HG02943 (cell line): Measurements from ENCODE around the gene MRPS15.

ENCODE experiments used
- ATAC-seq: cut with Tn5 transposase; IDR thresholded peaks from one replicate; pipeline ENCODE4 v1.9.1; 2021; ENCODE audit warnings: mild to moderate bottlenecking, low read depth, moderate library complexity; ENCODE audit not compliant: unreplicated experiment

The MRPS15 gene

DNA sequence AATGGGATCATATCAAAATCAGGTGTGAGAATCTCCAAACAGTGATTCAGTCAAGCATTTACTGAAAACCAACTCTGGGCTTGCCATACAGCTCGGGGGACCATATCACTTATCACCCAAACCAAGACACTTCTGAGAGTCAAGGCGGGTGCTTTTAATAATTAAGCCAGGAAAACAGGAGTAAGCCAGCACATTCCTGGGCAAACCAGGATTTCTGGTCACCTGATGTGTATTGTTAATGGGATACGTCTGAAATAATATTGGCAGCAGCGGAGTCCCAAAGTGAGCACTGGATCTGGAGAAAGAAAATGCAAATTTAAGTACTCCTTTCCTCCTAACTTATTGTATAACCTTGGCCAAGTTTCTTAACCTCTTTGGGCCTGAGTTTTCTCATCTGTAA is 31.6 kb downstream of the MRPS15 start:
- no peak for ATAC-seq

DNA sequence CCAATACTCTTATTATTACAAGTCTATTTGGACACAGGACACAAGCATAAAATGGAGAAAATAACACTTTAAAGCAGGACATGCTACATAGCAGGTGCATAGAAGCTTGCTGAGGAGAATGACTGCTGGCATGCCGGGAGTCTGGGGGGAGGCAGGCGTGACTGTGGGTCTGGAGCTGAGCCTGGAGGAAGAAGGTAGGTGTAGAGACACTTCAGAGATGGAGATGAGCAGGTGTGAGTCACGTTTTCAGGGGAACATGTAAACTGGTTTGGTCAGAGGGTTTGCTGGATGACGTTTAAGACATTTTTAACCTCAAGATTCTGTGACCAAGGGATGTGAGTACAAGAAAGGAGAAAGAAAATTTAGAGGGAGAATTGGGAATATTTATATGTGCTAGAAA is 38.4 kb downstream of the MRPS15 start:
- ATAC-seq: no peak

DNA sequence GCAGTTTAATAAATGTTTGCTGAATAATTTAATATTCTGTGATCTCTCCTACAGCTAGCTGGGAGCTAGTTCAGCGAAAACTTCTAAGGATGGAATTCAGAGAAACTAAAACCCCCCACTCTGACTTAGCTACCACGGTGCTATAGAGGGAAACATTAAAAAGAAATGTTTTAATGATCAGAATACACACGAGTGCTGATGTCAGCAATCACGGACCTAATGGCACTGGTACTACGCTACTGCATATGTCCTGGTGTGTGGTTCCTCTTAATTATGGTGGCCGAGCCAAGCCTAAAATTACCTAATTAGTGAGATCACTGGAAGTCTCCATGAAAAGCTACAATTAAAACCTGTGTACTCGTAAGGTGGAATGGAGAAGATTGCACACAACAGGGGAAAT is 42.5 kb downstream of the MRPS15 start:
- no peak for ATAC-seq

DNA sequence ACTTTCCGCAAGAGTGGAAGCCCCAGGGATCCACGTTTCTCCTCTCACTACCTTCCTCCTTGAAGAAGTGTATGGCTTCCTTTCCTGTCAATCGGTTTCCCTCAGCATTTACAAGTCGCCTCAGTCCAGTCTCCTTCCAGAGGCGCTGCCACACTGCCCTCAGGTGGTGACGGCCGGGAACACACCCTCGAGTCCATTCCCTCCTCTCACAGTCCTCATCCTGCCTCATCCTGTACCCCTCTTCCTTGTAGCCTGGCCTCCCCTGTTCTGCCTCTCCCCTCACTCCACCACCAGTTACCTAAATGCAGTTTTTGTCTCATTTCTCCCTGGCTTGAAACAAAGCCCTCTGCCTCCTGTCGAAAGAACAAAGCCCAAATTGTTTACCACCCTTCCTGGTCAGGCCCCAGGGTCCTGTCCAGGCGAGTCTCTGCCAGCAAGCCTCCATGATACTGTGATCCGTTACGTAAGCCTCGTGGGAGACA is 43.3 kb downstream of the MRPS15 start:
- no peak for ATAC-seq

DNA sequence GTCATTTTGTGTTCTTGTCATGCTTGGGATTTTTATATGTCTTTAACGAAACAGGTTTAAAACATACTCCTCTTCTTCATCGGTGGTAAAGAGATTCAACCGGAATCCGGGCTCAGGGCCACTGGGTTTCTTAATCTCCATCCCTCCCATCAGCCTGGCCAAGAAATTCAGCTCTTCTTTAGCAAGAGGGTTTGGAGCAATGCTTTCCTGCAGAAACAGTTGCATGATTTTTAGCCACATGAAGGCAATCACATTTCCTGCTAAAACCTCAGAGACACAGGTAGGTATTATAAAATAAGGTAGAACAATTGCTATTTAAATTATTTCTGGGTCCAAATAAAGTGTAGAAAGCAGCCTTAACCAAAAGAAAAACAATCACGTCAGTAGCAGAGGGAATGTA is 43.8 kb downstream of the MRPS15 start:
- no peak for ATAC-seq

DNA sequence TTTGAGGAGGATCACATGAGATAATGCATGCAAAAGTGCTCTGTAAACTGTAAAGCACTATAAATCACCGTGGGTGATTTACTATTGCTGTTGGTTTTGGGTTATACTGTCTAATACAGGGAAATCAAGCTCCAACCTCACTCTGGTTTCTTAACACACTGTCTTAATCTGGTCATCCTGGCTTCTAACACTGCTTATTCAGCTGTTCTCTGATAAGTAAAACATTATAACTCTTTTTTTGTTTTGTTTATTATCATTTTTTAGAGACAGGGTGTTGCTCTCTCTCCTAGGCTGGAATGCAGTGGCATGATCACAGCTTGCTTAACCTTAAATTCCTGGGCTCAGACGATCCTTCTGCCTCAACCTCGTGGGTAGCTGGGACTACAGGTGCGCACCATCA is 44.6 kb downstream of the MRPS15 start:
- no peak for ATAC-seq

DNA sequence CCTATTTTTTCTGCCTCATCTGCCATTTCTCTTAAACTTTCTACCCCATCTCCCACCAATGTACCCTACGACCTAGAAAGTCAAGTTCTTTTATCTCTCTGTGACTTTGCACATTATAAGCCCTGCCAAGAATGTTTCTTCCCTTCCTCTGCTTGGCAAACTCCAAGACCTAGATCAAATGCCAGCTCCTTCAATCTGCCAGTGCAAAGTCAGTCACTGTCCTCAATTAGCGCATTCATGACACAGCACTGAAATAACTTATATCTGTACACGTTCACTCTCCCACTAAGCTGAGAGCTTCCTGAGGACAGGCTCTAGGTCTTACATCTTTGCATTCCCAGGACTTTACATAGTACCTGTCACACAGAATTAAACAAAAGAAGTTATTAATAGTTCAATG is 45.0 kb downstream of the MRPS15 start:
- ATAC-seq: no peak

DNA sequence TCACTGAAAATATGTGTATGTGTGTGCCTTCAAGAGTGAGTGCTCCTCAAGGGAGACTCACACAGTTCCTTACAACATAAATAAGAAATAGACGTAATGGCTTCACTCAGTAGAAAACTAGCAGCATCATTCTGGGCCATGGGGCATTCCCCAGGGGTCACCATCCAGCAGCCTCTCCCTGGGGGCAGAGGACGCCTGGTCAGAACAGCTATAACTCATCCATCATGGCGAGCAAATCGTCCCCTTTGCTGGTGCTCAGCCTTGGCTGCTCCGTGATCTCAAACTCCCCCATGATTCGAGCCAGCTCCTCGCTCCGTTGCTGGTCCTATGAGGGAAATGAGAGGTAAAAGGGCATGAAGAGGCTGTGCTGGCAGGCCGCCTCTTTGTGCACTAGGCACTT is 46.3 kb downstream of the MRPS15 start:
- no peak for ATAC-seq

DNA sequence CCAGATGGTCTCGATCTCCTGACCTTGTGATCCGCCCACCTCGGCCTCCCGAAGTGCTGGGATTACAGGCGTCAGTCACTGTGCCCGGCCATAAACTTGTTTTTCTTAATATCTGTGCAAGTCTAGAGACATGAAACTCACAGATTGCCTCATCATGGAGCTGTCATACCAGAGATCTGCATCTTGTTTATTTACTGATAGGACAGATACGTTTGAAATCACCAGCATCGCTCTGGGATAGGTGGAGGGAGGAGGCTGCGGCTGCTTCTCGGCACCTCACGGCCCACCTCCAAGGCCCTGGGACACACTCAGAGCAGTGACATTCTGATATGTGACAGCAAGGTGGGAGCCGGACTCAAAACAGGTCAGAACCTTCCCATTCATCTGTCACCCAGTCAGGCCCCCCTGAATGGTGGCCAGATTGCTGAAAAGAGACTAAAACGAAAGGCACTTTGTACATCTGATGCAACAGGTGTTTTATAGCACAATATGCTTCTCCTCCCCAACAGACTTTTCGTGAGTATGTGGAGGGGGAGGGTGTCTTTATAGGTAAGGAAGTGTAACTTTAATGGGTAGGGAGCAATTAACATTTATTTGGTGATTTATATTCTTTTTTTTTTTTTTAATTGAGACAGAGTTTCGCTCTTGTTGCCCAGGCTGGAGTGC is 48.4 kb downstream of the MRPS15 start:
- no peak for ATAC-seq

DNA sequence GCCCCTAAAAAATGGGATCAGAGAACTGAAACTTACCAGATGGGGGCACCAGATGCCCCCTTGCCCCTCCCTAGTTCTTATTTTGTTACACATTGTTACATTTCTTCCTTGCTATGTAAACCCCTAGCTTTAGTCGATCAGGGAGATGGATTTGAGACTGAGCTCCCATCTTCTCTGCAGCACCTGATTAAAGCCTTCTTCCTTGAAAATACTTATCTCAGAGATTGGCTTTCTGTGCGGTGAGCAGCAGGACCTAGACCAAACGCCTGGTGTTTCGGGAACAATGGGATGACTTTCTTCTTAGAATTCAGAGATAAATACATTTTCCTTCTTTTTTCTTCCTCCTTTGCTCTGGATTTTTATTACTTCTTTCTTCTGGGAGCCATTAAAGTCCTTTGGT is 49.8 kb downstream of the MRPS15 start:
- ATAC-seq: no peak

DNA sequence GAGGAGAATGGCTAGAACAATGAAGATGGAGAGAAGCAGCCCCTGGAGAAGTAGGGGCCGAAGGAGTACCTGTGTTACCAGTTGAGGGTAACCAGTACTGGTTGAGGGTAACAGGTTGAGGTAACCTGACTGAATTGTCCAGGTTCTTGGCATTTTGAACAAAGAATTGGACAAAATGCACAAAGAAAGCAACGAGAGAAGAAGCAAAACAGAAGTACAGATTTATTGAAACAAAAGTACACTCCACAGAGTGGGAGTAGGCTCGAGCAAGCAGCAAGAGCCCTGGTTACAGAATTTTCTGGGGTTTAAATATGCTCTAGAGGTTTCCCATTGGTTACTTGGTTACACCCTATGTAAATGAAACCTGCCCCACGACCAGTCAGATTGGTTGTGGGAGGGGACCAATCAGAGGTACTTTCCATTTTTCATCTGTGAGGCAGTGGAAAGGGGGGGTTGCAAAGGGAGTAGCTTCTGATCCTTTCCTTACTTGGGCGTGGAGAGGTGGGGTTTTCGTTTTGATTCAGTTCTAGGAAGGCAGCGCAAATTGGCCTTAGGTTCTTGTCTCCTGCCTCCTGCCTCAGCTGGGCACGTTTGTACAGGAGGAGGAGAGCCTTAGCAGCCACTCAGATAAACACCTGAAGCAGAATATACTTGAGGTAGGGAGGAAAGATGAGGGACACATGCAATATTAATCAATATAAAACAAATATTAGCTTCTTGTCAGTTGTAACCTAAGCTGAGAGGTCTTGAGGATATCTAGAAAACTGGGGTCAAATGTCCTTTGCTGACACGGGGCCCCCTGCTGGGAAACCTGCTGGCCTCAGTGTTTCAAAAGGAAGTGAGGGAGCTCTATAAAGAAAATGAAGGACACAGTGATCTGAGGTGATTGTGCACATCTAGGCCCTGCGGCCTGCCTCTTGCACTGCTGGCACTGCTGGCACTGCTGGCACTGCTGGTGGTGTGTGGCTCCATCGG is 52.2 kb downstream of the MRPS15 start:
- ATAC-seq: no peak

DNA sequence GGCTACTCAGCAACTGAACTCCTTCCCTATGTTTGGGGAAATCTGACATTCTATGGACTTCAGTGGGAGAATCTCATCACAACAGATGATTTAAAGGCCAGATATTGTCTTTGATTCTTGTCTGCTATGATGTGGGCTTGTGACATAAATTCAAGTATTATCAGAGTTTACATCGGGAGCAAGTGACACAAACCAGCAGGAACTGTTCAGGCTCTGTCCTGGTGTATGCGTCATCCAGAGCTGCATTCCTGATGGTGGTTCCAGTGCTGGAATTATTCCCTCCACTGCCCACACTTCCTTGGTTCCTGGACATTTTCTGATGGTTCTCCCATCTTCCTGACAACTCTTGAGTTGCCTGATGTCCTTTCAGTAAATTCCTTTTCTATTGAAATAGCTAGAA is 55.7 kb downstream of the MRPS15 start:
- no peak for ATAC-seq

DNA sequence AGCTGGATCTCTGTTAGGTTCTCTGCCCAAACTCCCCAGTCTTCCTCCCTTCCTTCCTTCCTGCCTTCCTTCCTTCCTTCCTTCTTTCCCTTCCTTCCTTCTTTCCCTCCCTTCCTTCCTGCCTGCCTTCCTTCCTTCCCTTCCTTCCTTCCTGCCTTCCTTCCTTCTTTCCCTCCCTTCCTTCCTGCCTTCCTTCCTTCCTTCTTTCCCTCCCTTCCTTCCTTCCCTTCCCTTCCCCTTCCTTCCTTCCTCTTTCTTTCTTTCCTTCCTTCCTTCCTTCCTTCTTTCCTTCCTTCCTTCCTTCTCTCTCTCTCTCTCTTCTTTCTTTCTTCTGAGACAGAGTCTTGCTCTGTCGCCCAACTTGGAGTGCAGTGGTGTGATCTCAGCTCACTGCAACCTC is 57.7 kb downstream of the MRPS15 start:
- ATAC-seq: no peak
